Measurements from ENCODE around the gene CLHC1. TPM values are rescaled to one million over a fixed set of nuclear protein-coding genes. Genes with fewer than 3 reads are reported as not detected.

Gene CLHC1
- total RNA-seq, 6 experiments from 2014 or later, result 5.1 to 8.4 (median 6.2) TPM

DNA sequence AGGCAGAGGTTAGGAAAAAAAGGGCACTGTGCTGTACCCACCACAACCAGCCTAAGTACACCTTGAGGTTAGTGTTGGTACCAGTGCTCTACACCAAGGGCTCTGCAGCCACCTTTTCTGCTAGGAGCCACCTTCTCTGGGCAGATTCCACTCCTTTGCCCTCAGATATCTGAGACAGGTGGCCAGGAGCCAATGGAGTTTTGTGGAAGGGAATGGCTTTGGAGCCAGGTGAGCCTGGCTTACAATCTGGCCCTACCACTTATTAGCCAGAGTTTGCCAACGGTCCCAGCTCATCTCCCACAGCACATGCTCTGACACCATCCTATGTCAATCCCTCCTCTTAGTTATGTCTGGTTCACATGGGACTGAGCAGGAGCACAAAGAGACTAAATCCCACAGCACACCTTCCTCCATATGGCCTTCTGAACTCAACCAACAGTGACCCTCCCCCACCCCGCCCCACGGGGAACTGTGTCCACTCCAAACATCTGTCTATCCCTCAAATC lies 77.5 kb downstream of the CLHC1 start:
- TF ChIP-seq, protein P1, sequence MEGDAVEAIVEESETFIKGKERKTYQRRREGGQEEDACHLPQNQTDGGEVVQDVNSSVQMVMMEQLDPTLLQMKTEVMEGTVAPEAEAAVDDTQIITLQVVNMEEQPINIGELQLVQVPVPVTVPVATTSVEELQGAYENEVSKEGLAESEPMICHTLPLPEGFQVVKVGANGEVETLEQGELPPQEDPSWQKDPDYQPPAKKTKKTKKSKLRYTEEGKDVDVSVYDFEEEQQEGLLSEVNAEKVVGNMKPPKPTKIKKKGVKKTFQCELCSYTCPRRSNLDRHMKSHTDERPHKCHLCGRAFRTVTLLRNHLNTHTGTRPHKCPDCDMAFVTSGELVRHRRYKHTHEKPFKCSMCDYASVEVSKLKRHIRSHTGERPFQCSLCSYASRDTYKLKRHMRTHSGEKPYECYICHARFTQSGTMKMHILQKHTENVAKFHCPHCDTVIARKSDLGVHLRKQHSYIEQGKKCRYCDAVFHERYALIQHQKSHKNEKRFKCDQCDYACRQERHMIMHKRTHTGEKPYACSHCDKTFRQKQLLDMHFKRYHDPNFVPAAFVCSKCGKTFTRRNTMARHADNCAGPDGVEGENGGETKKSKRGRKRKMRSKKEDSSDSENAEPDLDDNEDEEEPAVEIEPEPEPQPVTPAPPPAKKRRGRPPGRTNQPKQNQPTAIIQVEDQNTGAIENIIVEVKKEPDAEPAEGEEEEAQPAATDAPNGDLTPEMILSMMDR (IDR thresholded peaks at IDR 0.05), result no peak
- H3K4me3 Mint-ChIP-seq, result peak overlapping the region; percentile 66
- DNase-seq, result no peak
- no peaks in the 10 kb centered on the region for H3K9me3 Mint-ChIP-seq
- peak overlapping the region; percentile 85 for H3K27ac Mint-ChIP-seq
- peaks cover 4% of the 10 kb centered on the region; the same call in 1 of the 2 replicates for H3K36me3 Mint-ChIP-seq (ENCODE audit: low read depth)
- peaks cover 5% of the 10 kb centered on the region for H3K27me3 Mint-ChIP-seq (ENCODE audit: insufficient read depth)
- peaks cover 83% of the 10 kb centered on the region for H3K4me1 Mint-ChIP-seq (ENCODE audit: low read depth)

DNA sequence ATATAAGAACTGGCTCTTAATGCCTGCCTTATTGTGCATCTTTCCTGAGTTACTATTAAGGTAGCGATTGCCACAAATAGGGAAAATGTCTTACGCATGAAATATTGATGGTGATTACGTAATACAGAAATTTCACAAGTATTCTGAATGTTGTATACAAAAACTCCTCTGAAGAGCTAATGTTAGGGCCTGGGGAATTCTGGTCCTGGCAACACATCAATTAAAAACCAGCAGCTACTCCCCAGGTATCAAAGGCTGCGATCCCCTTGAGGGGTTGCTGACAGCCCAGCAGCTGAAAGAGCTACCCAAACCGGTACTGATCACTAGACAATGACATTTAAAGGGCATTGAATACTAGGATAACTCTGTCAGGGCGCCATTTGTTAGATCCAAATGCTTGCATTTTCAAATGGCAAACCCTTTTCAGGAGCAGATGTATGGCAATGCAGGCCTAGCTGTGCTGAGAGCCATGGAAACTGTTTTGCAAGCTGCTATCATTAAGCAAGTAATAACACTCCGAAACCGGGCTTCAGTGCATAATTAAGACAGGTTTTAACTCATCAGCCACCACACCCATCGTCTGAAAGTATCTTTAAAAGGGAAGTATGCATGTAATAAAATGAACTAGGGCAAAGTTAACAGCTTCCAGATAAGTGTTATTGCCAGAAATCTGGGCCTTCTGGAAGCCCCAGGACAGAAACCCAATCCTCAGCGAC lies 78.4 kb downstream of the CLHC1 start:
- no peak for DNase-seq

DNA sequence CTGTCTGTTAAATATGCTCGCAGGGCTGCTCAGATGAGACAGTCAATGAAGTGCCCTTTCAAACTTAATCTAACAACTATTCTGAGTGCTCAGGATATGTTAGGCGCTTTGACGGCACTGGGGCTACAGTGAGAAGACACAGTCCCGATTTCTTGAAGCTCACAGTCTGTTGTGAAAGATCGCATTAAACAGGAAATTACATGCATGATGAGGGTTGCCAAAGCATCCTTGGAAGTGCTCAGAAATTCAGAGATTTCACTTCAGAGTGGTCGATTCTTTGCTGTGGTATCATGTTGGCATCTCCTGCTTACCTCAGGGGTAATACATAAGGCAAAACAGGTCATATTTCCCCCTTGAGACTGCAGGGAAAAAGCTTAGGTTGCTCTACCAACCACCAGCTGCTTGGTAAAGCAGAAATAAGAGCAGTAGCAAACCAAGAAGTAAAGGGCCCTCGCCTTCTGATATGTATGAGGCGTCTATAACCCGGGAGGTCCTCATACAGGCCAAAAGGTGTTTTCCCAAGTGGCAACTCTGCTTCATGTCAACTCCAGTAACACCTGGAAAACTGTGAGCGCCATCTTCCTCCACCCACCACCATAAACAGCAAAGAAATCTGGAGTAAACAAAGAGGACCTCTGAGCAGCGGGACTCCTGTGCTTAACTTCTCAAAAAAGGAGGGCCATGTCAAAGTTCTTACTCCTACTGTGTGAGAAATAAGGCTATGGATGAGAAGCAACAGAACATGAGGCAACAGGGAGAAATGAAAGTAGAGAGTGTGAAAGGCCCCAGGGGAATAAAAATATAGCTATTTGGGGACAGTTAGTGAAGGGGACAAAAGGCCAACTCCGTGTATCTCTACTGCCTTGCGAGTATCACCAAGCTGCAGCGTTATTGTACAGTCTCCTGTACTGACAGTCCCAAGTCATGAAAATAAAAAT lies 79.3 kb downstream of the CLHC1 start:
- Mint-ChIP-seq H3K9me3 (no peaks in the 10 kb centered on the region), H3K4me1 (ENCODE audit: low read depth) (peaks cover 94% of the 10 kb centered on the region), H3K4me3 (no peak overlapping the region), H3K36me3 (ENCODE audit: low read depth) (peaks cover 4% of the 10 kb centered on the region; the same call in 1 of the 2 replicates), H3K27ac (no peak overlapping the region), H3K27me3 (ENCODE audit: insufficient read depth) (peaks cover 5% of the 10 kb centered on the region)
- DNase-seq, result no peak
- TF ChIP-seq, protein P1 (IDR thresholded peaks at IDR 0.05), result no peak

More for the DNA sequence above, 78.4 kb downstream of the CLHC1 start:
- Mint-ChIP-seq H3K4me3 (no peak overlapping the region), H3K27me3 (ENCODE audit: insufficient read depth) (peaks cover 5% of the 10 kb centered on the region), H3K27ac (no peak overlapping the region), H3K9me3 (no peaks in the 10 kb centered on the region), H3K4me1 (ENCODE audit: low read depth) (peaks cover 92% of the 10 kb centered on the region), H3K36me3 (ENCODE audit: low read depth) (peaks cover 4% of the 10 kb centered on the region; the same call in 1 of the 2 replicates)
- TF ChIP-seq, protein P1 (IDR thresholded peaks at IDR 0.05), result no peak

DNA sequence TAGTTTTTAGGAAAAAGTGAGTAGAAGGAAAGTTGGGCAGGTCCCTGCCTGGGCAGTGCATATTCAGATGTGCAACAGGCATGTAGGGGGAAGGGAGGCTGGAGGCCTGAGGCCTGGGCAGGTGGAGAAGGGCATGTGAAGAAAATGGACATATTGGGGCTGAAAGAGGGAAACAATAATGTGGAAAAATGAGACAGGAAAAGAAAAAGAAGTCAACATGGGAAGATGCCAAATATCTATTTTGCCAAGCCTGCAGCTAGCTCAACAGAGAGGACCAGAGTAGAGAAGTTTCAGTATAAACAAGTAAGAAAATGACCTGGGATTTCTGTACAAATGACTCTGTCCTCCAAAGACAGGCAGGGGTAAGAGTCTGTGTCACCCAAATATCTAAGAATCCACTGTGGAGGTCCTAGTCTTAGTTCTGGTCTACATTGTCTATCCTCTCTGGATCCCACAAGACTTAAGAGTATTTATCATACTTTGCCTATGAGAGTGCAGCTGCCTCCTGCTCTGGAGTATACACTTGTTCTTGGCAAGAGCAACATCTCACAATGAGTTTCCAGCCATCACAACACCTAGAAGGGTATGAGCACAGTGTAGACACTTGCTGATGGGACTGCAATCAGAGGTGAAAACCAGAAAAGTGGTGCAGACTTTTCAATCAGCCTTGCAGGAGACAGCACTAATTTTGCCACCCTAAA lies 80.2 kb downstream of the CLHC1 start:
- Mint-ChIP-seq H3K4me3 (no peak overlapping the region; the same call in 1 of the 2 replicates), H3K27ac (peak overlapping the region; percentile 1; the same call in 1 of the 2 replicates), H3K9me3 (no peaks in the 10 kb centered on the region), H3K27me3 (ENCODE audit: insufficient read depth) (peaks cover 5% of the 10 kb centered on the region), H3K36me3 (ENCODE audit: low read depth) (peaks cover 4% of the 10 kb centered on the region; the same call in 1 of the 2 replicates), H3K4me1 (ENCODE audit: low read depth) (peaks cover 94% of the 10 kb centered on the region)
- TF ChIP-seq, protein P1 (IDR thresholded peaks at IDR 0.05), result no peak
- peak; percentile 28 for DNase-seq

DNA sequence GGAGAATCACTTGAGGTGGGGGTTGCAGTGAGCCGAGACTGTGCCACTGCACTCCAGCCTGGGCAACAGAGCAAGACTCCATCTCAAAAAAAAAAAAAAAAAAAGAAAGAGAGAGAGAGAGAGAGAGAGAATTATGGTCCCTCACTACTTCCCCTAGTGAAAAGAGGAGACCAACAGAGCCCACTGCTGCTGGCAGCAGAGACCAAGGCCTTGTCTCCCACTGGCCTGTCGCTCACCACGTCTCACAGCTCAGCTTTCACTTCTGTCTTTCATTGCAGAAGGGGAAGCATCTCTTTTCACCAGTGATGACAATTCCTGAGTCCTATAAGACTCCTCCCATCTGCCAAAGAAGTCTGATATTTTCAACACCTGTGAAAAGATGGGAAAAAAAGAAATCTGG lies 81.3 kb downstream of the CLHC1 start:
- H3K4me3 Mint-ChIP-seq, result no peak overlapping the region
- peaks cover 85% of the 10 kb centered on the region for H3K4me1 Mint-ChIP-seq (ENCODE audit: low read depth)
- no peaks in the 10 kb centered on the region for H3K9me3 Mint-ChIP-seq
- peaks cover 4% of the 10 kb centered on the region; the same call in 1 of the 2 replicates for H3K36me3 Mint-ChIP-seq (ENCODE audit: low read depth)
- no peak overlapping the region for H3K27ac Mint-ChIP-seq
- H3K27me3 Mint-ChIP-seq (ENCODE audit: insufficient read depth), result peaks cover 5% of the 10 kb centered on the region
- no peak for DNase-seq
- TF ChIP-seq, protein P1 (IDR thresholded peaks at IDR 0.05), result no peak

All from HFFc6 (cell line).